Activated CD8-positive, alpha-beta memory T cell treated with anti-CD3 and anti-CD28 coated beads, Interleukin-2, amount 50 U/mL, for 4 hours (primary cell): ENCODE measurements around the gene PGA3.
A peak's percentile ranks its signal among the peaks of the same experiment; 100 is the strongest.

Source experiments
- DNase-seq: peaks from one replicate; pipeline ENCODE4 v3.0.0-alpha.2; 2020

PGA3 gene

DNA sequence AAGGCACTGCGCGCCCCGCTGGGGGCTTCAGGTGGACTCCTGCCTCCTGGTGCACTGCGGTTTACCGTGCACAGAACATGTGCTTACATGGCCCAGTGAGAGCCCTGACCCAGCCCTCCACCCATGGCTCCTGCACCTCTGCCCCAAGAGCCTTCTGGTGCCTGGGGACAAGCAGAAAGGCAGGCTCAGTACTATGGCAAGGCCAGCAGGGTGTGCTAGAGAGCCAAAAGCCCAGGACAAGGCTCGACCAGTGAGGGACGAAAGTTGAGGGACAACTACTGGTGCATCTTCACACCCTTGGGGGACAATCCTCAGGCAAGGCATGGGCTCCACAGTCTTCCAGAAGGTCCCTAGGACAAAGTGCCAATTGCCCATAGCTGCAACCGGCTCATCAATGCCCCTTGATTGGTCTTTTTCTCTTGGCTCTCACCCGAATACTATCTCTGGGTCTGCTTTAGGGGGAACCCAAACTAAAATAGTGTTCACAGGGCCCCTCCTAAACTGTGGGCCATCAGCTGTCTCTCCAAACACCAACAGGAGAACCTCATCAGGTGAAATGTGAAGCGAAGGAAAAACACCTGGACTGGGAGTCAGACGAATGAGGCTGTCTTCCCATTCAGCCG lies 51.2 kb downstream of the PGA3 start:
- DNase-seq: peak; percentile 61

DNA sequence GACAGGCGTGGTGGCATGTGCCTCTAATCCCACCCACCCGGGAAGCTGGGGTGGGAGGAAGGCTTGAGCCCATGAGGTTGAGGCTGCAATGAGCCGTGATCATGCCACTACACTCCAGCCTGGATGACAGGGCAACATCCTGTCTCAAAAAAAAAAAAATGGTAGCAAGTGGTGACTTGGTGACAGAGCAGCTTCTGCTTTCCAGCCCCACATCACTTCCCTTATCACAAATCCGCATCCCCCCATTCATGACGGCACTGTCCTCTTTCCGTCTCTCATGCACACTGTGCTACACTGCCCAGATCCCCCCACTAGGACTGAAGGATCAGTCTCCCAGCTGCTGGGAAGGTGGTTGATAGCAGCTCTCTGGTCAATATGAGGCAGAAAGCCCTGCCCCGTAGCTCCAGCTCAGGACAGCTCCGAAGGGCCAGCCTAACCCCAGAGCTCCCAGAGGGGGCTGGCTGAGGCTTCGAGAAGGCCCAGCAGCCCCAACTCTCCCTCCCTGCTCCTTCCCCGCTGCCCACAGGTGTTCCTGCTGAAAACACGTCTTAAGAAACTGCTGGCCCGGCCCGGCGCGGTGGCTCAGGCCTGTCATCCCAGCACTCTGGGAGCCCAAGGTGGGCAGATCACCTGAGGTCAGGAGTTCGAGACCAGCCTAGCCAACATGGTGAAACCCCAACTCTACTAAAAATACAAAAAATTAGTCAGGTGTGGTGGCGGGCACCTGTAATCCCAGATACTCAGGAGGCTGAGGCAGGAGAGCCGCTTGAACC lies 53.6 kb downstream of the PGA3 start:
- DNase-seq: no peak

- DNase-seq: no peak
Observed at GRCh38 chr11:61258546-61258945, 55.2 kb downstream of the PGA3 start.

- no peak for DNase-seq
Observed at GRCh38 chr11:61259363-61259762, 56.0 kb downstream of the PGA3 start.
